Measurements from ENCODE around the gene NRXN2.

The NRXN2 gene

DNA sequence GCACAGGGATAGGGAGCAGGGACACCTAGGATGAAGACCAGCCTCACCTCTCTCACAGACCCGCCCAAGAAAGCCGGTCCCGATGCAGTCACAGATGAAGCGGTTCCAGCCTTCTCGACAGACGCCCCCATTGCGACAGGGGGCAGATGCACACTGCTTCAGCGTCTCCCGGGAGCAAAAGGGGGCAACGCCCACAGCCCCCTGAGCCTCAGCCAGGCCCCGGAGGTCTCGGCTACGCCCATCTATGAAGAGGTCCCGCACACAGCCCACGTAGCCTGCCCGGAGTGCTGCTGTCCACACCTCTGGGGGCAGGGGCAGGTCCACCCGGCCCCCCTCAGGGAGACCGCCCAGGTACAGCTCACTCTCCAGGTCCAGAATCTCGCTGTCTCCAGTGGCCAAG is 62.3 kb downstream of the NRXN2 start:
- Histone ChIP-seq H3K4me3 (ENCODE audit: low read depth, low read length) (no peak overlapping the region), H3K27ac (ENCODE audit: extremely low read depth, low read depth, low read length) (no peak overlapping the region), H3K4me1 (ENCODE audit: control insufficient read depth, insufficient read depth, low read length) (no peaks in the 10 kb centered on the region), H3K9me3 (ENCODE audit: control insufficient read depth, insufficient read depth, low read depth, low read length) (no peaks in the 10 kb centered on the region), H3K36me3 (ENCODE audit: control insufficient read depth in 2 of 2, insufficient read depth in 1 of 2, low read length in 2 of 2) (no peaks in the 10 kb centered on the region)
- CTCF ChIA-PET: interaction anchor here (2.5 kb wide), 1 partner anchor 305 kb away, joined by 12 read pairs; no protein-coding TSS in a partner anchor
- TF ChIP-seq, protein P1, sequence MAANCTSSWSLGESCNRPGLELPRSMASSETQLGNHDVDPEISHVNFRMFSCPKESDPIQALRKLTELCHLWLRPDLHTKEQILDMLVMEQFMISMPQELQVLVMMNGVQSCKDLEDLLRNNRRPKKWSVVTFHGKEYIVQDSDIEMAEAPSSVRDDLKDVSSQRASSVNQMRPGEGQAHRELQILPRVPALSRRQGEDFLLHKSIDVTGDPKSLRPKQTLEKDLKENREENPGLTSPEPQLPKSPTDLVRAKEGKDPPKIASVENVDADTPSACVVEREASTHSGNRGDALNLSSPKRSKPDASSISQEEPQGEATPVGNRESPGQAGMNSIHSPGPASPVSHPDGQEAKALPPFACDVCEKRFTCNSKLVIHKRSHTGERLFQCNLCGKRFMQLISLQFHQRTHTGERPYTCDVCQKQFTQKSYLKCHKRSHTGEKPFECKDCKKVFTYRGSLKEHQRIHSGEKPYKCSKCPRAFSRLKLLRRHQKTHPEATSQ (tag by site-specific recombination; IDR thresholded peaks at IDR 0.05): no peak
- no peak for TF ChIP-seq ZNF157 (tag by site-specific recombination; IDR thresholded peaks at IDR 0.05)
- TF ChIP-seq ZNF747 (tag by site-specific recombination; IDR thresholded peaks at IDR 0.05): no peak
- no peak for TF ChIP-seq ZNF221 (tag by site-specific recombination; IDR thresholded peaks at IDR 0.05; ENCODE audit: borderline replicate concordance)
- TF ChIP-seq ZNF138 (tag by site-specific recombination; IDR thresholded peaks at IDR 0.05; ENCODE audit: borderline replicate concordance): no peak
- no peak for TF ChIP-seq MZF1 (tag by site-specific recombination; IDR thresholded peaks at IDR 0.05; ENCODE audit: borderline replicate concordance)
- no peak for TF ChIP-seq HOXC10 (CRISPR knock-in tag; IDR thresholded peaks at IDR 0.05)
- POLR2A ChIA-PET: no interaction called here

DNA sequence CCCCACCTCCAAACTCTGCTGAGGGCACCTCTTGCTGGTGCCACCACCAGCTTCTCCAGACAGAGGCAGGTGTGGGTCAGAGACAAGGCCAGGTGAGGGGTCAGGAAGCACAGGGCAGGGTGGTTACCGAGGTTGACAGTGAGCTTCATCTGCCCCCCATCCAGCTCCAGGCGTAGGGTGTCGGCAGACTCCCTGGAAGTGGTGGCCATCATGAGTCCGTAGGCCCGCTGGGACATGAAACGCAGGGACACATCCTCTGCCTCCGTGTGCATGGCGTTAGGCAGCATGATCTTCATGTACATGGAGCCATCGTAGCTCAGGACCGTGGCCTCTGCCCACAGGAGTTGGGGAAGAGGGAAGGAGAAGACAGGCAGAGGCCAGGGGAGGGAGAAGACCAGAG is 62.8 kb downstream of the NRXN2 start:
- ChIA-PET CTCF (interaction anchor here (0.6 to 2.5 kb wide), 8 partner anchors 10 to 304 kb away, joined by 3 to 19 read pairs (median 8); no protein-coding TSS in a partner anchor), POLR2A (interaction anchor here (0.9 kb wide), 1 partner anchor 476 kb away, joined by 6 read pairs; no protein-coding TSS in a partner anchor)
- no peaks in the 10 kb centered on the region for H3K4me1 ChIP-seq (ENCODE audit: control insufficient read depth, insufficient read depth, low read length)
- no peak overlapping the region for H3K4me3 ChIP-seq (ENCODE audit: low read depth, low read length)
- H3K36me3 ChIP-seq (ENCODE audit: control insufficient read depth in 2 of 2, insufficient read depth in 1 of 2, low read length in 2 of 2): no peaks in the 10 kb centered on the region
- TF ChIP-seq ZNF202 (tag by site-specific recombination; IDR thresholded peaks at IDR 0.05; ENCODE audit: borderline replicate concordance): no peak
- TF ChIP-seq ZNF585B (tag by site-specific recombination; IDR thresholded peaks at IDR 0.05): no peak
- TF ChIP-seq, protein P2, sequence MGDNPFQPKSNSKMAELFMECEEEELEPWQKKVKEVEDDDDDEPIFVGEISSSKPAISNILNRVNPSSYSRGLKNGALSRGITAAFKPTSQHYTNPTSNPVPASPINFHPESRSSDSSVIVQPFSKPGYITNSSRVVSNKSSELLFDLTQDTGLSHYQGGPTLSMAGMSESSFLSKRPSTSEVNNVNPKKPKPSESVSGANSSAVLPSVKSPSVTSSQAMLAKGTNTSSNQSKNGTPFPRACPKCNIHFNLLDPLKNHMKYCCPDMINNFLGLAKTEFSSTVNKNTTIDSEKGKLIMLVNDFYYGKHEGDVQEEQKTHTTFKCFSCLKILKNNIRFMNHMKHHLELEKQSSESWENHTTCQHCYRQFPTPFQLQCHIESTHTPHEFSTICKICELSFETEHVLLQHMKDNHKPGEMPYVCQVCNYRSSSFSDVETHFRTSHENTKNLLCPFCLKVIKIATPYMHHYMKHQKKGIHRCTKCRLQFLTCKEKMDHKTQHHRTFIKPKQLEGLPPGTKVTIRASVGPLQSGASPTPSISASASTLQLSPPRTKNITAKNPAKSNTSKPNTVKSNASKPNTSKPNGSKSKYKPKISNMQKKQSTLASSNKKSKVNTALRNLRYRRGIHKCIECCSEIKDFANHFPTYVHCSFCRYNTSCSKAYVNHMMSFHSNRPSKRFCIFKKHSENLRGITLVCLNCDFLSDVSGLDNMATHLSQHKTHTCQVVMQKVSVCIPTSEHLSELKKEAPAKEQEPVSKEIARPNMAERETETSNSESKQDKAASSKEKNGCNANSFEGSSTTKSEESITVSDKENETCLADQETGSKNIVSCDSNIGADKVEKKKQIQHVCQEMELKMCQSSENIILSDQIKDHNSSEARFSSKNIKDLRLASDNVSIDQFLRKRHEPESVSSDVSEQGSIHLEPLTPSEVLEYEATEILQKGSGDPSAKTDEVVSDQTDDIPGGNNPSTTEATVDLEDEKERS (tag by site-specific recombination; IDR thresholded peaks at IDR 0.05): no peak
- no peak for TF ChIP-seq ZNF837 (tag by site-specific recombination; IDR thresholded peaks at IDR 0.05)
- H3K9me3 ChIP-seq (ENCODE audit: control insufficient read depth, insufficient read depth, low read depth, low read length): no peaks in the 10 kb centered on the region
- no peak overlapping the region for H3K27ac ChIP-seq (ENCODE audit: extremely low read depth, low read depth, low read length)

DNA sequence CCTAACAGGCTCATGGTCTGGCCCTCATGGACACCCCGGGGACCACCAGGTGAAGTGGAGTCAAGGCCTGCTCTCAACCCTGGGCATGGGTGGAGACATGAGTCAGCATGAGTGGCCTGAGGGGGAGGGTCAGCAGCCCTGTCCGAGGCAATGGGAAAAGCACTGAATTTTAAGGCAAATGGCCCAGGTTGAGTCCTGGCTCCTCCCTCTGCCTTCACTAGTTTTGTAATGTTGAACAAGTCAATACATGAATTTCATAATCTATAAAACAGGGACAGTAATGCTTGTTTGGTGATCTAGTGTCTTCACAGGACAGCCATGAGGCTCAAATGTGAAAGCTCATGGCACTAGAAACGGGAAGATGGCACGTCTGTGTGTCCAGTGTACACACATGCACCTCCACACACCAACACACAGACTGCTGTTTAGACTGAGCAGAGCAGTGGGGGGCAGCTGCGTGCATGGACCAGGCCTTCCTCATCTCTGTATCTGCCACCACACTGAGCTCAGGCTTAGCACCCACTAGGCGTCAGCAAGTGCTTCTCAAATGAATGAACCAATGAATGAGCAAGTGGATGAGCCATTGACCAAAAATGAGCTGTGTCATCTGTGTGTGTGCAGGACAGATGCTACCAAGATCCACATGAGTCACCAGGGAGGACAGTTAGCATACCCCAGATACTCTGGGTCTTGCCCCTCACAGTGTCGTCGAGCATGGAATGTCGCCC is 63.4 kb downstream of the NRXN2 start:
- ChIA-PET CTCF (interaction anchor here (0.6 to 2.5 kb wide), 13 partner anchors 9 to 478 kb away, joined by 3 to 19 read pairs (median 4); no protein-coding TSS in a partner anchor), POLR2A (interaction anchor here (0.9 kb wide), 1 partner anchor 475 kb away, joined by 6 read pairs; no protein-coding TSS in a partner anchor)
- Histone ChIP-seq H3K4me3 (ENCODE audit: low read depth, low read length) (no peak overlapping the region), H3K27ac (ENCODE audit: extremely low read depth, low read depth, low read length) (no peak overlapping the region), H3K4me1 (ENCODE audit: control insufficient read depth, insufficient read depth, low read length) (no peaks in the 10 kb centered on the region), H3K9me3 (ENCODE audit: control insufficient read depth, insufficient read depth, low read depth, low read length) (no peaks in the 10 kb centered on the region), H3K36me3 (ENCODE audit: control insufficient read depth in 2 of 2, insufficient read depth in 1 of 2, low read length in 2 of 2) (no peaks in the 10 kb centered on the region)
- TF ChIP-seq, protein P3, sequence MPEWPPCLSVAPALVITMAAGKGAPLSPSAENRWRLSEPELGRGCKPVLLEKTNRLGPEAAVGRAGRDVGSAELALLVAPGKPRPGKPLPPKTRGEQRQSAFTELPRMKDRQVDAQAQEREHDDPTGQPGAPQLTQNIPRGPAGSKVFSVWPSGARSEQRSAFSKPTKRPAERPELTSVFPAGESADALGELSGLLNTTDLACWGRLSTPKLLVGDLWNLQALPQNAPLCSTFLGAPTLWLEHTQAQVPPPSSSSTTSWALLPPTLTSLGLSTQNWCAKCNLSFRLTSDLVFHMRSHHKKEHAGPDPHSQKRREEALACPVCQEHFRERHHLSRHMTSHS (tag by site-specific recombination; IDR thresholded peaks at IDR 0.05): no peak
- TF ChIP-seq ZIC2 (tag by site-specific recombination; IDR thresholded peaks at IDR 0.05): 0 out of 2 replicates have a peak, but pooled peaks have one; percentile 16
